ENCODE measurements around the gene UVSSA.

DNA sequence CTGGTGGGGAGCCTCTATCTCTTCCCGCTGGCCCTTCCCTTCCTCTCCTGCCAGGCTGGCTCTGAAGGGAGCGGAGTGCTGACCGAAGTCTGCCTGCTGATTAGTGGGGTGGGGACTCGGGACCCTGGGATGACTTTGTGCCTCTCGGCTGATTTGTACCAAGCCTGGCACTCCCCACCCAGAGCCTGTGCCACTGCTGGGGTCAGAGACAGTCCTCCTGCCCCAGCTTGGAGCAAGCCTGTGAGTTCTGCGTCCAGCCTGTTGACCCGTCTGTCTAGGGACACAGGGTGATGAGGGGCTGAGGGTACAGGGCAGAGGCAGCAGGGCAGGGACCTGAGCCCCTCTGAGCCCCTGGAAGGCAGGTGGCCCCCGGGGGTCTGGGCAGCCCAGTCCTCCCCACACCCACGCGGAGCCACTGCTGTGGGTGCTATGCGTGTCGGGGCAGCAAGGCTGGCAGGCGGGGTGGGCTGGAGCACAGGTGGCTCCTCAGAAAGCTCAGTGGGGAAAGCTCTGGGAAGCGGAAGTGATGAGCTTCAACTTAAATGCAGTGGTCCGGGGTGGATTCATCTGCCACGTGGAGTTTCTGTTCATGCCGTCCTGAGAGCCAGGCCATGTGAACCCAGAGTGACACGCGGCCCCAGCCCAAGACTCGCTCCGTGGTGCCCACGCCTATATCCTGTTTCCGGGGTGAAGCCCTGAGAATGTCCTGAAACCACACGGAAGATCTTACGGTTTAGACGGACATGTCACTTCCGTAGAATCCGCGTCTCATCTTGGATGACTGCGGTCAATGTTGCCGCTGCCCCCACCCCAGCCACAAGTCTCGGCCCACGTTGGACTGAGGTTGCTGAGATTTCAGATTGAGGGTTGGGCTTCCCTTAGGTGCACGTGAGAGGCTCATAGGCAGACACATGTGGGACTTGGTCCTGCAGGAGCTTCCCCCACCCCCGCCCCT, 21.1 kb upstream of the UVSSA start:
- TF ChIP-seq EZH2phosphoT487 (IDR thresholded peaks at IDR 0.05; ENCODE audit: insufficient read depth, low read depth) (no peak), EZH2 (IDR thresholded peaks at IDR 0.05; ENCODE audit: insufficient read depth, poor library complexity, severe bottlenecking) (no peak)
